ENCODE results near the gene TSPAN18.
A peak's percentile ranks its signal among the peaks of the same experiment; 100 is the strongest.

The TSPAN18 gene

DNA sequence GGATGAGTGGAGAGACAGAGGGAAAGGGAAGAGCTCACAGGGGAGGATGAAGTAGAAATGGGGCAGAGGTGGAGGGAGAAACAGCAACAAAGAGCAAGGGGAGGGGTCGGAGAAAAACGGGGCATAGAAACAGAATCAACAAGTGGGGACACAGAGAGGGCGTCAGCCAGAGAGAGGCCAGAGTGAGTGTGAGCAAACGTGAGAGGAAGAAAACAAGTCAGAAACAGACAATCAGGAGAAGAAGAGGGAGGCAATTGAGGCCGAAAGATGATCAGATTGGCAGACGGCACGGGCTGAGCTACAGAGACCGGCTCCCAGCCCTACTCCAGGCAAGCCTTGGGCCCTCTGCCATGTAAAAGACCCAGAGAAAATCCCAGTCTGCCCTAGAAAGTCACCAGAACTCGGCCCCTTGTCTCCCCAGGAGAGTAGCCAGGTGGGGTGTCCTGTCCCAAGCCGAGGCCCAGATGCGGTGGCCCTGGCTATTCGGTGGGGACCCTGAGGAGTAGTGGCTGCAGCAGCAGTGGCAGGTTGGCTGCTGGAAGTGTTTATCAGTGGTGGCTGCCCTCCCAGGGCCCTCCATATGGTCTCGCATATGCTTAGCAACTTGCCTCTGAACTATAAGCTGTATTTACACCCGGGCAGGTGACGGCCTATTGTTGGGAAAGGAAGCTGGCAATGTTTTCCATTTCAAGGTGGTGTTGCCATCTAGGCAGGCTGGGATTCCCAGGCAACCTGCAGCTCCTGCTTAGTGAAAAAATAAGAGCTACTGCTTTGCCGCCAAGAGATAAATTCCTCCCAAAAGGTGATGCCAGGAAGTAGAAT lies 14.8 kb upstream of the TSPAN18 start:
- peak; percentile 87 for DNase-seq

DNA sequence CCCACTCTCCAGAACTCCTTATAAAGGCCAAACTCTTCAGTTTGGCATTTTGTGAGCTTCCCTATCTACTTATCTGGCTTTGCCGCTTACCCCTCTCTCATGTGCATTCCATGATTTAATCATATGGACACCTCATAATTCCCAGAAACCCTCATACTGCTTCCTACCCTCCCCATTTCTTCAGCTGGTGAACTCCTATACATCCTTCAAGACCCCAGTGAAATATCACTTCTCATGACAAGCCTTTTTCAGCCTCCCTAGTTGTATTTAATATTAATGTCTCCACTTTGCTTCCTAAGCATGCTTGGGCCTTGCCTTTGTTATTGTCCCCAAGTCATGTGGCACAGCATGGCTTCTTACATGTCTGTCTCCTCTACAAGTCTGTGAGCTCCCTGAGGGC lies 13.7 kb upstream of the TSPAN18 start:
- no peak for DNase-seq

DNA sequence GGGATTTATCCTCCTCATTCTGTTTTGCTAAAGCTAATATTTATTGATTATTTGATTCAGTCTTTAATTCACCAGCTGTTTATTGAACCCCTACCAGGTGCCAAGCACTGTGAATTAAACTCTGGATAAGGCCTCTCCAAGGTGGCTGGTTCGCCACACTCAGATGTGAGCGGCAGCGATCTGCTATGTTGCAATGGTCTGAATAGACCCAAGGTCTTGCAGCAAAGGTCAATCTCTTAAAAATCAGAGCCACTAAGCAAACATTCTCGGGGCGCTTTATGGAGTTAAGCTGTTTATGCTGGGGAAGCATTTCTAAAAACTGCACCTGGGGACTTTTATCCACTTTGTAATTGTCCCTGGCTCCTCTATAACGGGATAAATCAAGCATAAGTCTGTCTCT lies 10.5 kb upstream of the TSPAN18 start:
- DNase-seq = no peak

DNA sequence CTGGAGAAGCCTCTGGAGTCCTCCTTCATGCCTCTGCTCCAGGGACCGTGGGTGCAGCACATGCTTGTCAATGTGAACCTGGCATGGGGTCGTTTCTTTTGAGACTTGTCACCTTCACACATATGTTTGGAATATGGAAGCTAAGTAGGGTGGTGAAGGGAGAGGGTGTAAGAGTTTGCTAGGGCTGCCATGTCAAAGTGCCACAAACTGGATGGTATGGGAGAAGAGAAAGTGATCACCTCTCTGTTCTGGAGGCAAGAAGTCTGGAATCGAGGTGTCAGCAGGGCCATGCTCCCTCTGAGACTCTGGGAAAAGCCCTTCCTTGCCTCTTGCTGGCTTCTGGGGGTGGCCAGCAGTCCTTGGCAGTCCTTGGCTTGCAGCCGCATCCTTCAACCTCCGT lies 8.7 kb upstream of the TSPAN18 start:
- DNase-seq = no peak

DNA sequence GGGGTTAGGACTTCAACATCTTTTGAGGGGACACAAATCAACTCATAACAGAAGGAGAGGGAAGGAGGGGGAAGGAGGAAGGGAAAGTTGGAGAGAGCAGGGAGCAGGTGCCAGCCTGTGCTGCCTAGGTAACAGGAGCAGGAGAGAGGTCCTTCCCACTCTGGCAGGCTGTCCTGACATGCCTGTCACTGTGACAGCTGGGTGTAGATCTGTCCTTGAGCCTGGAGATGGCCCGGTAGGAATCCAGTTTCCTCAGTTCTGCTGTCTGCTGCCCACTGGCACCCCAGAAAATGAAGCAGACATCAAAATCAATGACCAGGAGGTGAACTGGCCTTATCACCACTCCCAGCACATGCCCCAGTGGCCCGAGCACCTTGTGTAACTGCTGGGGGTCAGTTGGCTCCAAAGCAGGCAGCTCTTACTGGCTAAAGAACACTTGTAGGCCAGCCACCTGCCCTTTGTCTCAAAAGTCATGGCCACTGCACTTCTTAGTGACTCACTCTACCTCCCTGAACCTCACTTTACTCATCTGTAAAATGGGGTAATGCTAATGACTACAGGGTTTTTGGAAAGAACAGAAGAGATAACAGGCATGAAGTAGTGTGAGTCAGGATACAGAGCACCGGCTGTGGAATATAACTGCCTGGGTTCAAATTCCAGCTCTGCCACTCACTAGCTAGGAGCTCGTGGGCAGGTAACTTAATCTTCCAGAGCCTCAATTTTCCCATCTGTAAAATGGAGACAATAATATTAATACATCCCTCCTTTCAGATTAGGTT lies 8.0 kb upstream of the TSPAN18 start:
- DNase-seq = peak; percentile 20

DNA sequence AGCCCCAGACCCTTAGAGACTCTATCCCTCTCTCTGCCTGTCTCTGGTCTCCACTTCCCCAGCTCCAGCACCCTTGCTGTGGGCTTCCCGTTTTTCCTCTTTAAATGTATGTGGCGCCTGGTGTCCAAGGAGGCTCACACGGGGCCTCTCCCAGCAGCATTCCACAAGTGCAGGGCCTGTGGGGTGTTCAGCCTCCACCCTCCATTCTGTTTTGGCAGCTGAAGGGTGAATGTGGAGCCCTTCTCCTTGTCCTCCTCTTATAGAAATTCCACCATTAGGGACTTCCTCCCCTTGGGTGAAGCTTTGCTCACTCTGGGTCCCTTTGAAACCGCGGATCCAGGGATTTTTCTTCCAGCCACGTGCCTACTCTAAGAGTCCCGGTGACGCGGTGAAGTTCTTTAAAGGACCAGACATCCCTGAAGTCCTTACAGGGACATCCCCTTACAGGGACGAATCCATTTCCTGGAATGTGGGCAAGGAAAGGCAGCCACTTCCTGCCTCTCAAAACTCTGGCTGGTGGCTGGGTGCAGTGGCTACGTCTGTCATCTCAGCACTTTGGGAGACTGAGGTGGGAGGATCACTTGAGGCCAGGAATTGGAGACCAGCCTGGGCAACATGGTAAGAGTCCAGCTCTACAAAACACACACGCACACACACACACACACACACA lies 1.6 kb upstream of the TSPAN18 start:
- no peak for DNase-seq

DNA sequence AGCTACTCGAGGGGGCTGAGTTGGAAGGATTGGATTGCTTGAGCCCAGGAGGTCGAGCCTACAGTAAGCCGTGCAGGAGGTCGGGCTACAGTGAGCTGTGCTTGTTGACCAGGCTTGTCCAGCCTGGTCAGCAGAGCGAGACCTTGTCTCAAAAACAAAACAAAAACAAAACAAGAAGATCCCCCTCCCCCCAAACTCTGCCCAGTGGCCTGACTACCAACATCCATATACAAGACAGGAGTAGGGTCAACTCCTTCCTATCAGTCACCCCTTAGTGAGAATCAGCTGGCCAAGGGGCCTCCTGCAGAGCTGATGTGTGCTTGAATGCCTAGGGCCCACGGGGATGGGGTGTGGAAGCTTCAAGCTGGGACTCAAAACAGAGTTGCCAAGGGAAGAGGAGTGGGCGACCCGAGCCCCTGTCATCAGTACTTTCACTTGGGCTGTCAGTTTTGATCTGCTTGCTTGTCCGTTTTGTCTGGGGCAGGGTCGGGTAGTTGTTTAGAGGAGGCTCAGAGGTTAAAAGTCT lies 942 bp upstream of the TSPAN18 start:
- DNase-seq = no peak

DNA sequence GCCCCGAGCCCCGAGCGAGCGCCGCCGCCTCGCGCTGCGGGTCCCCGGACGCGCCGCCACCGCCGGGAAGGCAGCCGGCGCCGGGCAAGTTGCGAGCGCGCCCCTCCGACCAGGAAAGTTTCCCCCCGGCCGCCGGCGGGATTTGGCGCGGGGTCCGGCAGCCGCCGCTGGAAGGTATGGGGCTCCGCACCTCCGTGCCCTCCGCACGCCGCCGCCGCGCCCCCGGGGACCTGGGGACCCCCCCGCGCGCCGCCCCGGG lies 281 bp downstream of the TSPAN18 start:
- DNase-seq = no peak

DNA sequence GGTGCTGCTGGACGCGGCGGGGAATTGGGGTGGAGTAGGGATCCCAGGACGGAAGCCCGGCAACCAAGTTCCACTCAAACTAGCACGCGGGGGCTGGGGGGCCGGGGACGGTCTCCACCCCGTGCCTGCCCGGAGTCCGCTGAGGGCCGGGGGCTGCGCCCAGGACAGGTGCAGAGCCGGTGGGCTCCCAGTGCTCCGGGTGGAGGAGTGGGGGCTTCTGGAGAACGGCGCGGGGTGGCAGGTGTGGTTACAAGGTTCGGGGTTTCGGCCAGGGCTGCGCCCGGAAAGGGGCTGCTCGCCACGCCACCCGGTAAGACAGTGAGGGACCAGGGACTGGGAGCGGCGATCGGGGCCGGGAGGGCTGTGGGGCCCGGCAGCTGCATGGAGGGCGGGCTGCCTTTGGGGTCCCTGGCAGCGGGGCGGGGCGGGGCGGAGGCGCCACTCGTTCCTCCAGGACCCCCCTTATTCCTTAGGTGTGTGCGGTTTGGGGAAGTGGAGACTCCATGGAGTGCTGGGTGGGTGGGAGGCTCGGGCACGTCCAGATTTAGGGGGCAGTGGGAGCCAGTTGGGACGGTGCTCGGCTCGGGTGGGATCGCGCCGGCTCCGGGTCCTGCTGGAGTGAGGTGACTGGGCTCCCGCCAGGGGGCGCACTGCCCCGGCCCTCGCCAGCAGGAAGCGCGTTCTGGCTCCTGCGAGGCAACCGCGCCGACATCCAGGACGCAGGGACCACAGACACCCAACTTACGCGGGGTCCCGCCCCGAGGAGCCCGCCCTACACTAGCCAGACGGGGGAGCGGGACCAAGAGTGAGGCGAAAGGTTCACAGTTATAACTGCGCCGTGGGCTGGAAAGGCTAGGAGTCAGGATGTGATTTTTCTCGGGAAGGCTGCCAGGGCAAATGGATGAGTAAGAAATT lies 868 bp downstream of the TSPAN18 start:
- peak; percentile 82 for DNase-seq

DNA sequence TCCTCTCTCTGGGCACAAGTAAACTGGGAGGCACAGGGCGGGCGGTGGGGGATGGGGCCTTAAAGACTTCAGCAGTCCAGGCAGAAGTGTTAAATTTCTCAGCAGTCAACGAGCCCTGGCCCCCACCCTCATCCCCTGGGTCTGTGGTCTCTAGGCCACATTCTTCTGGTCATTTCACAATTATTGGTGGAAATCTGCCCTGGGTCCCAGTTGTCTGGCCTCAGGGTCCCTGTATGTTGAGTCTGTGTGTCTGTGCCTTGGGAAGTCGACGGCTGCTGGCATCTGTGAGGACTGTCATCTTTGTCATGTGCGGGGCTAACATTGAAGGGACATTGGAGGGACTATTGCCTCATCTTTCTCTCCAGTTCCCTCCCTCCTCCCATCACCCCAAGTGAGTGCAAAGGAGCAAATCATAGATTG lies 1.7 kb downstream of the TSPAN18 start:
- DNase-seq = no peak

DNA sequence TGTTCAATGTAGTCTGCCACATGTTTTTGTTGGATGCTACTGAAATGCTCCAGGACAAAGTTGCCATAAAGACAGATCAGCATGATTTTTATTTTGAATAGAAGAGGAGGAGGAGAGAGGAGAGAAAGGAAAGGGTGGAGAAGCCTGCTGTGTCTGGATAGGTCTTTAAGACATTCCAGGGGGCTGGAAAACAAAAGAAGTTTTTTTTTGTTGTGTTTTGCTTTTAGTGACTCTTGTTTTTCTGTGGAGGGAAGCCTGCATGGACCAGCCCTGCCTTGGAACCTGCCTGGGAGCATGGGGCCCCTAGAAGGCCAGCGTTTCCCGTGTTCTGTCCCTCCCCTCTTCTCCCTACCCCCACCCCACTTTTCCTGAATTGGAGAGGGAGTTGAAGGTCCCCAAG lies 2.3 kb downstream of the TSPAN18 start:
- no peak for DNase-seq

DNA sequence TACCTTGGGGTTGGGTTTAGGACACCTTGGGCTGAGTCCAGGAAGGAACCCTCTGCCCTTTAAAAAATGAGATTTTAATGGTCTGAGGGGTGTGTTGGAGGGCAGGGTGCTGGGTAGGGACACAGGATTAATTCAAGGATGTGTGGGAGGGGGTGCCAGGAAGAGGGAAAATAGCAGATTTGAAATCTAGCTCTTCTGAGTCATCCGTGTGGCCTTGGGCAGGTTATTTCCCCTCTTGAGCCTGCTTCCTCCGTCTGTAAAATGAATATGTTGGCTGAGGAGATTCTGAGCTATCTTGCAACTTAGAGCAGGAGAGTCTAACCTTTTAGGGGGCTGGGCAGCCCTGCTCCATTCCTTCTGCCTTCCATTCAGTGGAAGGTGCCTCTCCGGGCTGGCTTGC lies 3.0 kb downstream of the TSPAN18 start:
- DNase-seq = peak; percentile 24

DNA sequence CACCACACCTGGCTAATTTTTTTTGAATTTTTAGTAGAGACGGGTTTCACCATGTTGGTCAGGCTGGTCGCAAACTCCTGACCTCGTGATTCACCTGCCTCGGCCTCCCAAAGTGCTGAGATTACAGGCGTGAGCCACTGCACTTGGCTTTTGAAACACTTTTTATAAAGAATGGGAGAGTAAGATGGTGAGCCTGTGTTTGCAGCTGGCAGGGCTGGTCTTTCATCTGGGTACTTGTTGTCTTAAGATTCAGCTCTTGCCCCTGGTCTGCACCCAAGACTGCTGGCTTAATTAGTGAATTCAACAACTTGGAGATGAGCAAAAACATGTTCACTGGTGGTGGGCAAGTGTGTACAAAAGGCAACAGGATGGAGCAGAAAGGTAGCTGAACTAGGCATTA lies 4.0 kb downstream of the TSPAN18 start:
- no peak for DNase-seq

DNA sequence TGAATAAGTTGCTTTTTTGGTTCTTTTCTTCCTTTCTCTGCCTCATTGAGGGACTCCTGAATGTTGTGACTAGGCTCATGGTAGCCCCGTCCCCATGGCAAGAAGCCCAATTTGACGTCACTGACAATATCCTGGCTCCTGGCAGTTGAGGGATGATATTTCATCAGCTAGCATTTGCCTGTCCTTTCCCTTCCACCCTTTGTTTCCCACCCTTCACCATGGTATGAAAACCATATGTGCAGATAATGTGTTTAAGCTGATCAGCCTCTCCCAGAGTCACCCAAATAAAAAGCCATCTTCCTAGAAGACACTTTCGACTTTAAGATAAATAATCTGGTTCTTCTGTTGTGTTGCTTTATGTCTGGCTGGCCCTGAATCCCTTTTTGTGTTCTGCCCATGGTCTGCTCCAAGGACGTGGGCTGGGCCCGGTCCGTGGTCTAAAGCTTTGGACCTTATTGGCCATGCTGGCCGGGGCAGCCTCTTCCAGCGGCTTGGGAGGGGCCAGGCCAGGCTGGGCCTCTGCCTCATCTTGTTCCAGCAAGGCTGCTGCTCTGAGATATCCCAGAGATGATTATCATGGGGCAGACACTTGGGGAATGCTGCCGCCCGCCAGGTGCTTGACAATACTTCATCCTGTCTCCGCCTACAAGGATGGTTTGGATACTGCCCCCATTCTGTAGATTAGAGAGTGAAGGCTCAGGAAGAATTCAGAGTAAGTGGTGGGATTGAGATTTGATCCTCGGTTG lies 5.1 kb downstream of the TSPAN18 start:
- DNase-seq = peak; percentile 79

DNA sequence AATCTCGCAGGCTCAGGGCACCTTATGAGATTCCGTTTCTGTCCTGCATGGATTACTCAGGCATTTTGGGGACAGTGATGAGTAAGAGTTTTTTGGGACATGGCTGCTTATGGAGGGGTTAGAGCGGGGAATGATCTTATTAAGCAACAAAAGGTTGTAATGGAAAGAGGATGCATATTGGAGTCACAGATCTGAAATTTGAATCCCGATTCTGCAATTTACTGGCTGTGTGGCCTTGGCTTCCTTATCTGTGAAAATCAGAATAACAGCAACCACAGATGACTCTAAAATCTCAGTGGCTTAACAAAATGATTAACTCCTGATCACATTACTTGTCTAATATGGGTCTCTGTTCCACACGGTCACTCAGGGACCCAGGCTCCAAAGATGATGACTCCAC lies 5.8 kb downstream of the TSPAN18 start:
- DNase-seq = no peak

DNA sequence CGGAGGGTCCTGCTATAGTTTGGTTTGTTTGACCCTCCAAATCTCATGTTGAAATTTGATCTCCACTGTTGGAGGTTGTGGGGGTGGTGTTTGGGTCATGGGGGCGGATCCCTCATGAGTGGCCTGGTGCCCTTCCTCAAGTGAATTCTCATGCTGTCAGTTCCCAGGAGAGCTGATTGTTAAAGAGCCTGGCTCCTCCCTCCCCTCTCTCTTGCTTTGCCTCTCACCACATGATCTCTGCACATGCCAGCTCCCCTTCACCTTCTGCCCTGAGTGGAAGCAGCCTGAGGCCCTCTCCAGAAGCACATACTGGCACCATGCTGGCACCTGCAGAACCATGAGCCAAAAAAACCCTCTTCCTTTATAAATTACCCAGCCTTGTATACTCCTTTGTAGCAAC lies 7.1 kb downstream of the TSPAN18 start:
- DNase-seq = no peak

DNA sequence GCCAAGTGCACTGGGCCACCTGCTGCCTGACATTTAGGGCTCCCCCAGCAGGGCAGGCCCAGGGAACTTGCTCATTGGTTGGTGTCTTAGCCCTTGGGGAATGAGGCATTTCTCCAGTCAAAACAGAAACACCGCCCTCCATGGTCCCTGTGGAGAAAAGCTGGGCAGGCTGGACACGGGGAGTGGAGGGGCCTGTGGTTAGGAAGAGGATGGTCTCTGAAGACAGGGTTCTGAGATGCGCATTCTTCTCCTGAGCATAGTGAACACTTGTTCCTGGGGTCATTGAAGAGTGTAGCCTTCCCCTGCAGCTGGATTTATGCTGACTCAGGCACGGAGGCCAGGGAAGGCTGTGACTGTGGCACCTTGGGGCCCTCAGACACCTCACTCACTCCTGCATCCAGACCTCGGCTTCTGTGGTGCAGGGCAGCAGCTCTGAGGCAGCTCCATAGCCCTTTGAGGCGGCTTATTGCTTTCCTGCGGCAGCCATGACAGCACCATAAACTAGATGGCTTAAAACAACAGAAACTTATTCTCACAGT lies 8.2 kb downstream of the TSPAN18 start:
- no peak for DNase-seq

DNA sequence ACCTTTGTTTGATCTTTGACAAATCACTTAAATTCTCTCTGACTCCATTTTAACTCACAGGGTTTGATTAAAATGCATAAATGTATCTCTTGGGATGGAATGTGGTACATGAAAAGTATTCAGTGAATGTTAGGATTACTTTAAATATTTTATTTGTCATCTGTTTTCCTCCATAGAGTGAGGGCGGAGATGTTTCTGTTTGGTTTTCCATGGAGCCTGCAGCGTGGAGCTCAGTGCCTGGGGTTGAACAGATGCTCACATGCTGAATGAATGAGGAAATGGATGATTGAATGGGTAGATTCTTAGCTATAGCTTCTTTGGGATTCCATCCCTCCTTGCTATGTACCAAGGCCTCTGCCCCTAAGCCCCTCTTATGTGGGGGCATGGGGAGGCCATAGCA lies 10.0 kb downstream of the TSPAN18 start:
- DNase-seq = no peak

DNA sequence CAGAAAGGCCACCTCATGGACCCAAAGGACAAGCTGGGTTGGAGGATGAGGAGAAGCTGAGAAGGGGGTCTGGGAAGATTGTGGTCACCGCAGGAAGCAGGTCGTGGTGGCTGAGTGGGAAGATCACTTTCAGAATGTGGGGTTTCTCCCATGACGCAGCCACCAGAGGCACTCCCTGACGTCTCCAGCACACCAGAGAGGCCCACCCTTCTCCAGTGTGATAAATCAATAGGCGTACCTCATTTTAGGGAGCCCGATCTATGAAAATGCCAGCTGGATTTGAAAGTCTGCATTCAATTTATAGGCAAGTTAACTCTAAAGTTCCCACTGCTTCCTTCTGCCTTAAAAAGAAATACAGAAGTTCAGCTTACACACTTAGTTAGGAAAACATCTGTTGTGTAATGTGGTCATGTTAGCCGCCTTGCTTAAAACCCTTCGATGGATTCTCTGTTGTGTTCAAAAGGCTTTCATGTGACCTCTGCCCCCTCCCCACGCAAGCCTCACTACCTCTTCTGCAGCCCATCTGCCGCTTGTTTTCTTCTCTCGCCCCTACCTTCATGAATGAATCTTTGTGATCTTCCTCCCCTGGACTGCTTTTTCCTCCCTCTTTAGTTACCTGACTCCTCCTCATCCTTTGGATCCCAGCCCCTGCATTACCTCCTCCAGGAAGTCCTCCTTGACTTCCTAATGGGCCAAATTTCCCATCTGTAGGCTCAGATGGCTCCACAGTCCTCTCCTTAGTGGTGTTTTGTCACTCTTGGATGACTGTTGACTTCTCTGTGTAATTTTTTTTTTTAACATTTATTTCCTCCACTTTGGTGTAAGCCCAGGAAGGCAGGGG lies 10.7 kb downstream of the TSPAN18 start:
- no peak for DNase-seq

DNA sequence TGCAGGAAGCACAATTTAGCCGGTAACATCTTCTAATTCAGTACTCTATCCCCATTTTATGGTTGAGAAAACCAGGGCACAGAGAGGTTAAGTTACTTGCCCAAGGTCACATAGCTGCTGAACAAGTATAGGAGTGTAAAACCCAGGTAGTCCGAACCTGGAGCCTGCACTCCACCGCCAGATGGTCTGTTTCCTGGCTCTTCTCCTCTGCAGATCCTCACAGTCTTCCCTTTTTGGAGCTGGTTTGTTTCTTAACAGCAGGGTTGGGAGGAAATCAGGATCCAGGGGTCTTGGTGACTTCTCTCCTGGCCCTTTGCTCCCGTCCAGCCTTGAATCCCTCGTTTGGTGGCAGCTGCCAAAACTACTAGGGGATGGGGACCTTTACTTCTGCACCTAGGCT lies 12.0 kb downstream of the TSPAN18 start:
- DNase-seq = no peak

DNA sequence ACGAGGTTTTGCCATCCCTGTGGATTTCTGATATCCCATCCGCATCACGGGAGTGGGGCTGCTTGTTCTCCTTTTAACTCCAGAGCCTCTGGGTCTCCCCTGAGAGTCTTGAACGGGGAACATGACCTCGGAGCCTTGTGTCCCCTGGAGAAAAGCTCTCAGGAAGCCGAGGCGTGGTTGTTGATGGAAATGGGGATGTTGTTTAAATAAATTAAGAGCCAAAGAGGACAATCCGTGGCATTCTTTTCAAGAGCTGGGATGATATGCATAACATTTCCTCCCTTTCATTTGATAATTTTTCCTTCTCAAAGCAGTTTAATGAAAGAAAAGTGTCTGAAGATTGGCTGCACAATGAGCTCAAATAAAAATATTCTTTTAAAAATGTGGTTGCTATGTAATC lies 14.2 kb downstream of the TSPAN18 start:
- DNase-seq = no peak

Data from NCI-H446 treated with DMSO at 0.1 percent for 48 hours (cell line).